ENCODE measurements around the gene EIF4E2.

- TF ChIP-seq POLR2A (IDR thresholded peaks at IDR 0.05) = no peak
- TF ChIP-seq CTCF (IDR thresholded peaks at IDR 0.05) = no peak
- no peak for TF ChIP-seq POLR2AphosphoS5 (IDR thresholded peaks at IDR 0.05)
Observed at GRCh38 chr2:232562515-232563151, 12.1 kb downstream of the EIF4E2 start.

All from upper lobe of left lung (tissue), 4 donors.